Keratinocyte (primary cell): Measurements from ENCODE around the gene PTPMT1. TPM values are rescaled to one million over a fixed set of nuclear protein-coding genes. Genes with fewer than 3 reads are reported as not detected.

Experiments
- DNase-seq: peaks from one replicate; pipeline ENCODE4 v3.0.0-alpha.2; 2011; ENCODE audit warnings: low read depth, missing footprints, low spot score
- FAIRE-seq: peaks from 2 replicates; lab custom pipeline; 2011; peaks lifted over from hg19 to GRCh38; lab: Jason Lieb, UNC
- H2AFZ ChIP-seq: 2 replicates; pipeline ENCODE4 v1.6.0; 2012; ENCODE audit warnings: low read length, control low read depth, inconsistent platforms; ENCODE audit not compliant: control insufficient read depth
- H3K27ac ChIP-seq: 2 replicates; pipeline ENCODE4 v1.5.1; 2011; ENCODE audit warnings: low read length; ENCODE audit not compliant: control insufficient read depth, insufficient read depth
- H3K27me3 ChIP-seq: 3 replicates; pipeline ENCODE4 v1.6.0; 2011; ENCODE audit warnings: low read length; ENCODE audit not compliant: control insufficient read depth, insufficient read depth; ENCODE audit errors: extremely low read depth
- H3K36me3 ChIP-seq, 2 experiments: 2 replicates in 1 of 2; 3 replicates in 1 of 2; pipeline ENCODE4 v1.5.1; 2011; ENCODE audit warnings: low read length in 2 of 2, mild to moderate bottlenecking in 1 of 2; ENCODE audit not compliant: control insufficient read depth in 2 of 2, insufficient read depth in 2 of 2; ENCODE audit errors: extremely low read depth in 1 of 2
- H3K4me1 ChIP-seq: 3 replicates; pipeline ENCODE4 v1.5.1; 2011; ENCODE audit warnings: low read length; ENCODE audit not compliant: control insufficient read depth, insufficient read depth; ENCODE audit errors: extremely low read depth
- H3K4me2 ChIP-seq: 3 replicates; pipeline ENCODE4 v1.6.0; 2011; ENCODE audit warnings: low read depth, low read length; ENCODE audit not compliant: control insufficient read depth, insufficient read depth; ENCODE audit errors: extremely low read depth
- H3K4me3 ChIP-seq, 3 experiments: fragments of 200-600 bp in 1 of 3; sonication (generic) in 1 of 3; 2 replicates in 2 of 3; 3 replicates in 1 of 3; pipeline ENCODE4 v1.5.1; 2011 to 2016; ENCODE audit warnings: low read length in 3 of 3, mild to moderate bottlenecking in 3 of 3, control low read depth in 2 of 3, inconsistent platforms in 1 of 3, low read depth in 1 of 3, mixed read lengths in 1 of 3, mixed run types in 1 of 3, moderate library complexity in 1 of 3; ENCODE audit not compliant: control insufficient read depth in 2 of 3, insufficient read depth in 2 of 3; ENCODE audit errors: extremely low read depth in 1 of 3
- H3K79me2 ChIP-seq: 2 replicates; pipeline ENCODE4 v1.6.0; 2012; ENCODE audit warnings: low read length; ENCODE audit not compliant: control insufficient read depth, insufficient read depth
- H3K9ac ChIP-seq: 3 replicates; pipeline ENCODE4 v1.6.0; 2011; ENCODE audit warnings: low read length; ENCODE audit not compliant: control insufficient read depth, insufficient read depth; ENCODE audit errors: extremely low read depth
- H3K9me1 ChIP-seq: 3 replicates; pipeline ENCODE4 v1.6.0; 2011; ENCODE audit warnings: low read length; ENCODE audit not compliant: control insufficient read depth, insufficient read depth; ENCODE audit errors: extremely low read depth
- H3K9me3 ChIP-seq: 2 replicates; pipeline ENCODE4 v1.5.1; 2012; ENCODE audit warnings: low read depth, low read length; ENCODE audit not compliant: control insufficient read depth
- H4K20me1 ChIP-seq: 3 replicates; pipeline ENCODE4 v1.6.0; 2011; ENCODE audit warnings: low read length; ENCODE audit not compliant: control insufficient read depth, insufficient read depth; ENCODE audit errors: extremely low read depth
- CTCF ChIP-seq, 3 experiments: IDR thresholded peaks in 1 of 3; conservative IDR thresholded peaks in 1 of 3; optimal IDR thresholded peaks in 1 of 3; 2 replicates in 2 of 3; 3 replicates in 1 of 3; pipeline versions ENCODE3 to v1.5.1; 2011; ENCODE audit warnings: low read length in 3 of 3, mild to moderate bottlenecking in 3 of 3, moderate library complexity in 2 of 3, control low read depth in 1 of 3, inconsistent platforms in 1 of 3; ENCODE audit not compliant: insufficient read depth in 2 of 3; ENCODE audit errors: extremely low read depth in 1 of 3
- EZH2 ChIP-seq: IDR thresholded peaks from one replicate; pipeline ENCODE4 v1.6.1; 2012; ENCODE audit warnings: inconsistent platforms, mild to moderate bottlenecking, low read length, moderate library complexity
- dilution Hi-C: fragments of 300-500 bp; cut with MboI; formaldehyde crosslinking; loops from one replicate; pipeline ENCODE4 v1.7.0; 2020; ENCODE audit warnings: low sequenced_read_pairs; ENCODE audit not compliant: extremely low pct_ligation_motif_present
- polyA plus RNA-seq, 5 experiments: library from polyadenylated mRNA; depleted of rRNA in 3 of 5; stranded (reverse) in 3 of 5; stranded (forward) in 1 of 5; unstranded in 1 of 5; fragments of >200 nt; gene quantifications; 1 replicate in 1 of 5; 2 replicates in 3 of 5; 3 replicates in 1 of 5; pipeline versions ENCODE4 v1.2.1 to v1.2.3, GENCODE V29; 2011 to 2012; ENCODE audit warnings: missing spikeins in 2 of 5, low read depth in 1 of 5, low replicate concordance in 1 of 5

The PTPMT1 gene
- polyA plus RNA-seq, 1 donor (not counting 4 experiments of a cell fraction or from before 2014, with no cell fraction given), result 64.9 TPM

DNA sequence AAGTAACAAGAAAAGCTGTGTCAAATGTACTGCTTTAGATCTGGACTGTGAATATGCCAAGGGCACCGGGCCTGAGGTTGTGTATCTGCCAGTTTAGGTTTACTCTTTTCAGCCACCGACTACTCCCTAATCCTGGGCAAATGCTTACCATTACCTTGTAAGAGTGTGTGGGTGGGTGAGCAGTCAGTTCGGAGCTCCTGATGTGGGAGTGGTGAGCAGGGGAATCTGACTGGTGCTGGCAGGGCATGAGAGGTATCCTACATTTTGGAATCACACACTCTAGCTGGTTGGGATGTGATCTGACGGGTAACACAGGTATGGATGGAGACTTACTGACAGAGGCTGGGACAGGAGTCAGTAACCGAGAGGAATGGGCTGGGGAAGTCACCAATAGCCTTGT, 18.4 kb downstream of the PTPMT1 start:
- H3K4me1 ChIP-seq, result peaks cover 10% of the 10 kb centered on the region
- H3K9me1 ChIP-seq, result no peaks in the 10 kb centered on the region
- FAIRE-seq (no peak), DNase-seq (no peak)
- TF ChIP-seq EZH2 (no peak), CTCF (optimal IDR thresholded peaks at IDR 0.05 in 1 of 3, IDR thresholded peaks at IDR 0.05 in 1 of 3, conservative IDR thresholded peaks at IDR 0.05 in 1 of 3; ENCODE audit: extremely low read depth in 1 of 3, insufficient read depth in 2 of 3, low read length in 3 of 3) (no peak)
- H3K27me3 ChIP-seq, result peaks cover under 1% of the 10 kb centered on the region
- H3K4me2 ChIP-seq, result no peak overlapping the region
- no peak overlapping the region for H3K9ac ChIP-seq
- H3K27ac ChIP-seq, result no peak overlapping the region
- H3K9me3 ChIP-seq, result no peaks in the 10 kb centered on the region
- dilution Hi-C loops, result no loop called here
- peaks cover 20% of the 10 kb centered on the region for H3K79me2 ChIP-seq
- no peak overlapping the region for H2AFZ ChIP-seq
- no peak overlapping the region for H3K4me3 ChIP-seq
- peaks cover 16 to 33% of the 10 kb centered on the region in 2 experiments for H3K36me3 ChIP-seq
- H4K20me1 ChIP-seq, result no peaks in the 10 kb centered on the region

DNA sequence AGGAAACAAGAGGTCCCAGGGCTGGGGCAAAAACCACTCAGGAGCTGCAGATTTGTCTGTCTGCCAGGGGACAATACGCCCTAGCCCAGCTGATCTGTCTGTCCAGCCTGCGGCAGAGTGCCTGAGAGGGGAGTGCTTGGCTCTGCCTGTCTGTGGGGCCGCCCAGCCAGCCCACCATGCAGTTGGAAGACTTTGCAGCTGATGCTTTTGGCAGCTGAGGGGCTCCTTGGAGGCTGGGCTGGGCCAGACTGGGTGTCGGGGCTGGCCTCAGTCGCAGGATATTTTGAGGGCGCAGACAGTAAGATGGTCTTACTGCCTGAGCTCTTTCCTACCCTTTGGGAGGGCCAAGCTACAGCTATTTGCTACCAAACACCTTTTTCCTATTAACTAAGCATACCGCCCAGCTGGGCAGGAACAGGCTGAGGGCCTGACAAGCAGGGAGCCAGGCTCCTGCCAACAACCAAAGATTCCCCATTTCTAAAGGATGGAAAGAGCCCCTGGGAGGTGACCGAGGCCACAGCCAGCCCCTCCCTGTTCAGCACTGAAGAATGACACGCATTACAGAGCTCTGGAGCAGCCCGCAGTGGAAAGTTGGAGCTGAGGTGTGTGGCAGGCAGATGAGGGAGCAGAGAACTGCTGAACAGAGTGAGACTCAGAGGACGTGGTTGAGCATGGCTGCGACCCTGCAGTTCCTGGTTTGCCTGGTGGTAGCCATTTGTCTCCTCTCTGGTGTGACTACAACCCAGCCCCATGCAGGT, 20.9 kb downstream of the PTPMT1 start, which contains the start of gene FAM180B:
Gene FAM180B (plus strand): TSS at position 581 of the 758 bp plus-strand sequence. CDS start 91 bp downstream, at position 672.
- peaks cover 21% of the 10 kb centered on the region for H3K27me3 ChIP-seq
- no peaks in the 10 kb centered on the region for H3K9me3 ChIP-seq
- H3K79me2 ChIP-seq, result no peaks in the 10 kb centered on the region
- no peak within 1 kb of the TSS for H3K27ac ChIP-seq
- no peaks in the 10 kb centered on the region for H3K9me1 ChIP-seq
- no peak within 1 kb of the TSS for H3K4me3 ChIP-seq
- H3K4me1 ChIP-seq, result no peaks in the 10 kb centered on the region
- dilution Hi-C loops, result no loop called here
- no peak for FAIRE-seq
- TF ChIP-seq CTCF (optimal IDR thresholded peaks at IDR 0.05 in 1 of 3, IDR thresholded peaks at IDR 0.05 in 1 of 3, conservative IDR thresholded peaks at IDR 0.05 in 1 of 3; ENCODE audit: extremely low read depth in 1 of 3, insufficient read depth in 2 of 3, low read length in 3 of 3) (no peak), EZH2 (no peak)
- no peaks in the 10 kb centered on the region for H4K20me1 ChIP-seq
- no peak within 1 kb of the TSS for H3K9ac ChIP-seq
- no peak within 1 kb of the TSS for H3K4me2 ChIP-seq
- H2AFZ ChIP-seq, result no peak within 1 kb of the TSS
- DNase-seq, result no peak
- H3K36me3 ChIP-seq, result peaks cover 13 to 24% of the 10 kb centered on the region in 2 experiments
